Stimulated activated CD4-positive, alpha-beta T cell treated with anti-CD3 and anti-CD28 coated beads, Interleukin-4, amount 100 ng/mL, for 4 hours (primary cell): ENCODE results near the gene FKBP5.

Source experiments
- DNase-seq, 2 experiments: peaks; one replicate each; pipeline ENCODE4 v3.0.0-alpha.2; 2020

Gene FKBP5

DNA sequence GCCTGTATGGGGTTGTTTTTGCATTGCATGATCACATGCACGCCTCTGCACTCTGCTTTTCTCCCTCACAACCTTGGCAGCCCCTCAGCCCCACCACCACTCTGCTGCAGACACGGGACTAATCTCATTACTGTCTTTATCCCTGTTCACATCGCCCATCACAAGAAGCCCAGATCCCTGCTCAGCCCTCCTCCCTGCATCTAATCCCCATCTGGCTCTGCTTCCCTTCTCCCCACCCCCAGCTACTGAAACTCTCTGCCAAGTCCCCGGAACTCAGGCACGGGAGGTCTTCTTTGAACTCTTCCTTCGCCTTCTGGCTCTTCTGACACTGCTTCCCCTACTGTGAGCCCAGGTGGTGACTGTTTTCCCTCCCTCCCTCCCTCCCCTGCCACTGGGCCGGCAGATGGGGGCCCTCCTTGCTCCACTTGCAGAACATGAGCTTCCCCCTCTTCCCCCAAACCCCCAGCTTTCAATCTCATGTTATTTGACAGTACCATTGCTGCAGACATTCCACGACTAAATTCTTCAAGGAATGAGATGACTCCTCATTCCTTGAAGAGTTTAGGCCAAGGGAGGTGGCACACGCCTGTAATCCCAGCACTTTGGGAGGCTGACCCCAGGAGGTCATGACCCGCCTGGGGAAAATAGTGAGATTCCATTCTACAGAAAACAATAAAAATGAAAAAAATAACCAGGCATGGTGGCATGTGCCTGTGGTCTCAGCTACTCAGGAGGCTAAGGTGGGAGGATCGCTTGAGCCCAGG is 154.1 kb downstream of the FKBP5 start:
- DNase-seq = no peak

DNA sequence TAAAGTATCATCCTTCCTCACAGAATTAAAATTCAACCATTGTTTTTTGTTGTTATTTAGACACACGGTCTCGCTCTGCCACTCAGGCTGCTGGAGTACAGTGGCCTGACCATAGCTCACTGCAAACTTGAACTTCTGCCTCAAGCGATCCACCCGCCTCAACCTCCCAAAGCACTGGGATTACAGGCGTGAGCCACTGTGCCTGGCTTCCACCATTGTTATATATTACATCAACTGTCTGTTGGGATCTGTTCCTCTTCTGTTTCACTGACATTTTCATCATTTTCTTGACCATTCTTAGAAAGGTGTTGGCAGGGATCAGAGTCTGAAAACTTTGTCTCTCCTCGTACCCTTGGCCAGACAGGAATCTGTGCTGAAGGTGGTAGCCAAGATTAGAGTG is 154.7 kb downstream of the FKBP5 start:
- no peak for DNase-seq

GRCh38 chr6:35532126-35532525 is 156.6 kb downstream of the FKBP5 start:
- DNase-seq = no peak

GRCh38 chr6:35524380-35525020 is 164.2 kb downstream of the FKBP5 start:
- DNase-seq = no peak
